Amniotic epithelial cell (primary cell): ENCODE results near the gene EPN2.

Experiments used
- DNase-seq: peaks from one replicate; pipeline ENCODE4 v3.0.0-alpha.2; 2010; ENCODE audit warnings: low read depth

The EPN2 gene

GRCh38 chr17:19331134-19331533 lies 94.0 kb downstream of the EPN2 start:
- DNase-seq = peak; percentile 92

- peak; percentile 55 for DNase-seq
Measured at GRCh38 chr17:19331543-19332245, 94.5 kb downstream of the EPN2 start.

GRCh38 chr17:19332371-19333131 lies 95.4 kb downstream of the EPN2 start:
- no peak for DNase-seq

- DNase-seq = no peak
Measured at GRCh38 chr17:19333132-19333440, 95.9 kb downstream of the EPN2 start.

GRCh38 chr17:19333736-19334290 lies 96.6 kb downstream of the EPN2 start:
- no peak for DNase-seq

GRCh38 chr17:19334331-19334730 lies 97.2 kb downstream of the EPN2 start:
- DNase-seq = no peak

GRCh38 chr17:19335951-19336631 lies 98.9 kb downstream of the EPN2 start:
- DNase-seq = no peak

- DNase-seq = peak; percentile 59
Measured at GRCh38 chr17:19336938-19337711, 100.0 kb downstream of the EPN2 start.

- DNase-seq = no peak
Measured at GRCh38 chr17:19337712-19338023, 100.5 kb downstream of the EPN2 start.

GRCh38 chr17:19338031-19338990 lies 101.1 kb downstream of the EPN2 start:
- DNase-seq = peak; percentile 35

GRCh38 chr17:19339341-19339815 lies 102.2 kb downstream of the EPN2 start:
- no peak for DNase-seq

GRCh38 chr17:19341211-19341631 lies 104.1 kb downstream of the EPN2 start:
- DNase-seq = no peak

- DNase-seq = peak; percentile 43
Measured at GRCh38 chr17:19341641-19342610, 104.8 kb downstream of the EPN2 start.

GRCh38 chr17:19342611-19343255 lies 105.6 kb downstream of the EPN2 start:
- DNase-seq = no peak

- DNase-seq = no peak
Measured at GRCh38 chr17:19343256-19343630, 106.1 kb downstream of the EPN2 start.

- DNase-seq = no peak
Measured at GRCh38 chr17:19343671-19344151, 106.5 kb downstream of the EPN2 start.

- no peak for DNase-seq
Measured at GRCh38 chr17:19344311-19345066, 107.3 kb downstream of the EPN2 start.

GRCh38 chr17:19345067-19345460 lies 107.9 kb downstream of the EPN2 start:
- DNase-seq = no peak
